ENCODE results near the gene PDE7B.
"Not testable (repeated sequence)": the region's sequence is repeated elsewhere in the genome, so short reads cannot be mapped to it uniquely, and the experiment has no call there.

Gene PDE7B

DNA sequence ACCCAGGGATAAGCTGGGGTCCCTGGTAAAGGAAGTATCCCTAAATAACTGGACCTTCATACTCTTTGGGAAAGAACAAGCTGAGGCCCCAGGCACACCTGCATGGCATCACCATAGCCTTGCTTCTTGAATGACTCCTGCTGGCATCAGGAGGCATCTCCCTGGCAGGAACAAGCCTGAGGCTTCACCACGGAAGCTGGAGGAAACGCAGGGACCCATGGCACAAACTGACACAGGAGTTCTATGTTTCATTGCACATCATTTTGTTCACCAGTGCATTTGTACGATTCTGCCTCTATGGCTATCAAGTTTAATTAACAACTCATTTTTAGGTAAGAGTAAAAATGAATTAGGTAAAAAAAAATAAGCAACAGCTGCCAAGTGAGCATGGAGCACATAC, 619 bp upstream of the PDE7B start:
- H3K4me3 ChIP-seq (ENCODE audit: low read depth, low read length) = peak overlapping the region; percentile 79; the same call in 1 of the 2 replicates
- peak overlapping the region; percentile 83 for H3K27ac ChIP-seq (ENCODE audit: low read depth, low read length)
- peaks cover 16% of the 10 kb centered on the region for H3K4me1 ChIP-seq (ENCODE audit: control insufficient read depth, insufficient read depth, low read length, unreplicated experiment)
- H3K36me3 ChIP-seq (ENCODE audit: insufficient read depth, low read length) = no peaks in the 10 kb centered on the region
- H3K79me2 ChIP-seq (ENCODE audit: control insufficient read depth, insufficient read depth, low read length, unreplicated experiment) = no peaks in the 10 kb centered on the region
- H2AFZ ChIP-seq (ENCODE audit: low read length, unreplicated experiment) = peak overlapping the region; percentile 2
- no peaks in the 10 kb centered on the region for H3K27me3 ChIP-seq (ENCODE audit: insufficient read depth, low read length)

DNA sequence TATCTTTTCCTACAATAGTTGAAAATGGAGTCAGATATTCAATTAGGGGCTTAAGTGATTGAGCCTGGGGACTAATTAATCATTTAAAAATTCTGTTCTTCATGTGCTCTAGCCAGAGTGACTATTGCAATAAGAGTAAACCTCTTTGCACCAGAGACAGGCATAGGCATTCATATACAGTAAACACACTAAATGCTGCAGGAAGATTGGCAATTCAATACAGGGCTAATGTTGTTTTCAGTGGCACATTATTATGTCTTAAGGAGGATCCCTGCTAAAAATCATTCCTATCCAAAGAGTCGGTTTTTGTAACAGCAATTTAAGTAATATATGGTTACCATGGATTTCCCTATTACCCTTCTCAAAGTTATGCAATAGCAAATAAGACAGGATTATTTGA, 1.2 kb downstream of the PDE7B start:
- H3K79me2 ChIP-seq (ENCODE audit: control insufficient read depth, insufficient read depth, low read length, unreplicated experiment) = no peaks in the 10 kb centered on the region
- peak overlapping the region; percentile 67 for H2AFZ ChIP-seq (ENCODE audit: low read length, unreplicated experiment)
- peaks cover 16% of the 10 kb centered on the region for H3K4me1 ChIP-seq (ENCODE audit: control insufficient read depth, insufficient read depth, low read length, unreplicated experiment)
- H3K4me3 ChIP-seq (ENCODE audit: low read depth, low read length) = peak overlapping the region; percentile 79
- no peaks in the 10 kb centered on the region for H3K27me3 ChIP-seq (ENCODE audit: insufficient read depth, low read length)
- H3K27ac ChIP-seq (ENCODE audit: low read depth, low read length) = no peak overlapping the region
- no peaks in the 10 kb centered on the region for H3K36me3 ChIP-seq (ENCODE audit: insufficient read depth, low read length)

DNA sequence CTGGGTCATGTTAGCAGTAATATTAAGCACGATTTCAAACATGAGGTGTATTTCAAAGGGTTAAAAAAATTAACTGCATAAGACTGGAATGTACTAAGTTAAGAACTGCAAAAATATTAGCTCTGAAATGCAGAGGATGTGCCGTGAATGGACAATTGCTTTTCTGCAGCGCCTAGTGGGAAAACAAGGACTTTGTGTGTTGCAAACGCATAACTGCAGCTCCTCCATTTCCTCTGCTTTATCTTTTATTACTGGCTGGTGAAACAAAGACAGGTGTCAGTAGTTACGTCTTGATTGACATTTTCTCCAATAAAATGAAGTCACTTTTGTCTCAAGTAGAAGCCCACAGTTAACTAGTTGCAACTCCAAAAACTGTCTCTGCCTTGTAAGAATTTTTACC, 1.7 kb downstream of the PDE7B start:
- Histone ChIP-seq H3K79me2 (ENCODE audit: control insufficient read depth, insufficient read depth, low read length, unreplicated experiment) (no peaks in the 10 kb centered on the region), H3K27me3 (ENCODE audit: insufficient read depth, low read length) (no peaks in the 10 kb centered on the region), H2AFZ (ENCODE audit: low read length, unreplicated experiment) (peak overlapping the region; percentile 67), H3K4me1 (ENCODE audit: control insufficient read depth, insufficient read depth, low read length, unreplicated experiment) (peaks cover 16% of the 10 kb centered on the region), H3K4me3 (ENCODE audit: low read depth, low read length) (peak overlapping the region; percentile 79), H3K36me3 (ENCODE audit: insufficient read depth, low read length) (no peaks in the 10 kb centered on the region), H3K27ac (ENCODE audit: low read depth, low read length) (no peak overlapping the region)

DNA sequence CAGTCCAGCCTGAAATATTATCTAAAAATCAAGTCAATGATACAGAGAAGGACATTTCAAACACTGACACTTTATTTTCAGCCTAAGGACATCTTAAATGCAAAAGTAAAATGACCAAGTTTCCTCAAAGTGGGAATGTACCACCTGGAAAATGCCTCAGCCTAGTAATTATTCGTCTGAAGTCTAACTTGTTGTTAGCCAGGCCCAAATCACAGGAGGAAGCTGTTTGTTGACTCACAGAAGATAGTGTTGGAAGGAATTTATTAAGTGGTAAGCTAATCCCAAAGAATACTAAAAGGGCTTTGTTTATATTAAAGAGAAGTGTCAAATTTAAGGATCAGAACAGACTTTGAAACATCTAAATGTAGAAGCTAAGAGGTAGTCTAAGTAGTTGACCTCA, 2.5 kb downstream of the PDE7B start:
- Histone ChIP-seq H3K27ac (ENCODE audit: low read depth, low read length) (no peak overlapping the region), H3K79me2 (ENCODE audit: control insufficient read depth, insufficient read depth, low read length, unreplicated experiment) (no peaks in the 10 kb centered on the region), H2AFZ (ENCODE audit: low read length, unreplicated experiment) (no peak overlapping the region), H3K27me3 (ENCODE audit: insufficient read depth, low read length) (no peaks in the 10 kb centered on the region), H3K36me3 (ENCODE audit: insufficient read depth, low read length) (no peaks in the 10 kb centered on the region), H3K4me1 (ENCODE audit: control insufficient read depth, insufficient read depth, low read length, unreplicated experiment) (peaks cover 16% of the 10 kb centered on the region), H3K4me3 (ENCODE audit: low read depth, low read length) (no peak overlapping the region)

DNA sequence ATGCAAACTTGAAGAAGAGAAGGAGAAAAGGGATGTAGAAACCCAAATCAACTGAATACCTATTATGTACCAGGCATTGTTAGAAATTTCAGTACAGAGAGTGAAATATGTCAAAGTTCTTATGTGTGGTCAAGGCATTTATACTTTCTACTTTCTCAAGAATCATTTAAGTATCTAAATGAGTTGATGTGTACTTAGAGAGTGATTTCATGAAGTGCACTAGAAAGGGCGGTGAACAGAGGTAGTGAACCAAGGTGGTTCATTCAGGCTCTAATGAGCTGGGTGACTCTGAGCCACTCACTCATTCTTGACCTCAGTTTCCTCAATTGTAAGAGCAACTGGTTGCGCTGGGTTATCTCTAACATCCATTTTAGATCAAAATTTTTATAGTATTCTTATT, 3.3 kb downstream of the PDE7B start:
- Histone ChIP-seq H3K27me3 (ENCODE audit: insufficient read depth, low read length) (no peaks in the 10 kb centered on the region), H3K4me1 (ENCODE audit: control insufficient read depth, insufficient read depth, low read length, unreplicated experiment) (peaks cover 16% of the 10 kb centered on the region), H3K79me2 (ENCODE audit: control insufficient read depth, insufficient read depth, low read length, unreplicated experiment) (no peaks in the 10 kb centered on the region), H3K36me3 (ENCODE audit: insufficient read depth, low read length) (no peaks in the 10 kb centered on the region), H3K27ac (ENCODE audit: low read depth, low read length) (no peak overlapping the region), H2AFZ (ENCODE audit: low read length, unreplicated experiment) (no peak overlapping the region), H3K4me3 (ENCODE audit: low read depth, low read length) (no peak overlapping the region)

DNA sequence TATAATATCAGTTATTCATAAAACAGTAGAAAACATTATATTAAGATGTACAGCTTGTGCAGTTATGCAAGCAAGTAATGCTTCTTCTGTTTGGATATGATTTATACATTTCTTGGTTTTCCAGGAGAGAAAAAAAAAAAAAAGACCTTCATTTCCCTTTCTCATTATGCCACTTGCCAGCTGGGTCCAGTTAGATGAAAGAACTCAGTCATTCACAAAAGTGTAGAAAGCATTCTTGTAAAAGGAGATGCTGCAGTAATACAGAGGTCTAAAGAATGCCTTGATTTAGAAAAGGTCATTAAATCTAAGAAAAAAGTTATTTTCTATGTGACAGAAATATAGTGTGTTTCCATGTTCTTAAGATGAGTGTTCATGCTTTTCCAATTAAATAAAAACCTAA, 7.4 kb downstream of the PDE7B start:
- no peaks in the 10 kb centered on the region for H3K4me1 ChIP-seq (ENCODE audit: control insufficient read depth, insufficient read depth, low read length, unreplicated experiment)
- H3K79me2 ChIP-seq (ENCODE audit: control insufficient read depth, insufficient read depth, low read length, unreplicated experiment) = no peaks in the 10 kb centered on the region
- H2AFZ ChIP-seq (ENCODE audit: low read length, unreplicated experiment) = no peak overlapping the region
- no peak overlapping the region for H3K4me3 ChIP-seq (ENCODE audit: low read depth, low read length)
- H3K36me3 ChIP-seq (ENCODE audit: insufficient read depth, low read length) = no peaks in the 10 kb centered on the region
- no peaks in the 10 kb centered on the region for H3K27me3 ChIP-seq (ENCODE audit: insufficient read depth, low read length)
- no peak overlapping the region for H3K27ac ChIP-seq (ENCODE audit: low read depth, low read length)

DNA sequence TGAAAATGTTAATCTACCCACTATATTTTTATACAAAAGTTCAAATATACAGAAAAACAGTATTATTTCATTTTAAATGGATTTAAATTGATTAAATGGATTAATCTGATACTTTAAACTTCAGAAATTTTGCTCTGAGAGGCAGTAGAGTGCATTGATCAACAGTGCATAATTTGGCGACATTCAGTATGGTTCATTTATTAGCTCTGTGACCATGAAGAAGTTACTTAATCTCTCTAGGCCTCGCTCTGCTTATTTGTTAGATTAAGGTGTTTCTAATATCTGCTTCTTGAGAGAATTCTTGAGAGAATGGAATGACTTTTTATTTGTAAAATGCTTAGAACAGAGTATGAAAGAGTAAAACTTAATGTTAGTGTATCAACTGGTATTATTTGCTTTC, 8.9 kb downstream of the PDE7B start:
- Histone ChIP-seq H3K79me2 (ENCODE audit: control insufficient read depth, insufficient read depth, low read length, unreplicated experiment) (no peaks in the 10 kb centered on the region), H3K36me3 (ENCODE audit: insufficient read depth, low read length) (no peaks in the 10 kb centered on the region), H3K27me3 (ENCODE audit: insufficient read depth, low read length) (no peaks in the 10 kb centered on the region), H2AFZ (ENCODE audit: low read length, unreplicated experiment) (no peak overlapping the region), H3K4me3 (ENCODE audit: low read depth, low read length) (no peak overlapping the region), H3K27ac (ENCODE audit: low read depth, low read length) (no peak overlapping the region), H3K4me1 (ENCODE audit: control insufficient read depth, insufficient read depth, low read length, unreplicated experiment) (no peaks in the 10 kb centered on the region)

DNA sequence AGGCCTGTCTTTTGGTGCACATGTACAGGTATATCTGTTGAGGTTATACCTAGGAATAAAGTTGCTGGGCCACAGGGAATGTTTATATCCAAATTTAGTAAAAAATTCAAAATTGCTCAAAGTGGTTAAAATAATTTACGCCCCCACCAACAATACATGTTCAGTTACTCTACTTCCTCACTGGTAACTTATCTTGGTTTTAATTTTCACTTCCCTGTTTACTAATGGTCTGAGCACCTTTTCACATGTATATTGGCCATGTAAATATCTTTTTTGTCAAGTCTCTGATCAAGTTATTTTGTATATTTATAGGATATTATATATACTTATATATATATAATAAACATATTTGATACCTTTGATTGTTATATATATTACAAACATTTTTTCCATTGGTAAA, 9.7 kb downstream of the PDE7B start:
- Histone ChIP-seq H3K27ac (ENCODE audit: low read depth, low read length) (no peak overlapping the region), H3K4me1 (ENCODE audit: control insufficient read depth, insufficient read depth, low read length, unreplicated experiment) (no peaks in the 10 kb centered on the region), H3K4me3 (ENCODE audit: low read depth, low read length) (no peak overlapping the region), H2AFZ (ENCODE audit: low read length, unreplicated experiment) (no peak overlapping the region), H3K36me3 (ENCODE audit: insufficient read depth, low read length) (no peaks in the 10 kb centered on the region), H3K27me3 (ENCODE audit: insufficient read depth, low read length) (no peaks in the 10 kb centered on the region), H3K79me2 (ENCODE audit: control insufficient read depth, insufficient read depth, low read length, unreplicated experiment) (no peaks in the 10 kb centered on the region)

DNA sequence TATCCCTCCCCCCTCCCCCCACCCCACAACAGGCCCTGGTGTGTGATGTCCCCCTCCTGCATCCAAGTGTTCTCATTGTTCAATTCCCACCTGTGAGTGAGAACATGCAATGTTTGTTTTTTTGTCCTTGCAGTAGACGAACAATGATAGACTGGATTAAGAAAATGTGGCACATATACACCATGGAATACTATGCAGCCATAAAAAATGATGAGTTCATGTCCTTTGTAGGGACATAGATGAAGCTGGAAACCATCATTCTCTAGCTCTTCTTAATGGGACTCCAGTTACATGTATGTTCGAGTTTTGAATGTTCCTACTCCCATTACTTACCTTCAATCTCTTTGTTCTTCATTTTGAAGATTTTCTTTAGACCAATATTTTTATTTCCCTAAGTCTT, 13.4 kb downstream of the PDE7B start:
- H3K4me1 ChIP-seq (ENCODE audit: control insufficient read depth, insufficient read depth, low read length, unreplicated experiment); H3K79me2 ChIP-seq (ENCODE audit: control insufficient read depth, insufficient read depth, low read length, unreplicated experiment); H3K36me3 ChIP-seq (ENCODE audit: insufficient read depth, low read length); H3K27me3 ChIP-seq (ENCODE audit: insufficient read depth, low read length); H3K27ac ChIP-seq (ENCODE audit: low read depth, low read length); H3K4me3 ChIP-seq (ENCODE audit: low read depth, low read length); H2AFZ ChIP-seq (ENCODE audit: low read length, unreplicated experiment): not testable (repeated sequence)

DNA sequence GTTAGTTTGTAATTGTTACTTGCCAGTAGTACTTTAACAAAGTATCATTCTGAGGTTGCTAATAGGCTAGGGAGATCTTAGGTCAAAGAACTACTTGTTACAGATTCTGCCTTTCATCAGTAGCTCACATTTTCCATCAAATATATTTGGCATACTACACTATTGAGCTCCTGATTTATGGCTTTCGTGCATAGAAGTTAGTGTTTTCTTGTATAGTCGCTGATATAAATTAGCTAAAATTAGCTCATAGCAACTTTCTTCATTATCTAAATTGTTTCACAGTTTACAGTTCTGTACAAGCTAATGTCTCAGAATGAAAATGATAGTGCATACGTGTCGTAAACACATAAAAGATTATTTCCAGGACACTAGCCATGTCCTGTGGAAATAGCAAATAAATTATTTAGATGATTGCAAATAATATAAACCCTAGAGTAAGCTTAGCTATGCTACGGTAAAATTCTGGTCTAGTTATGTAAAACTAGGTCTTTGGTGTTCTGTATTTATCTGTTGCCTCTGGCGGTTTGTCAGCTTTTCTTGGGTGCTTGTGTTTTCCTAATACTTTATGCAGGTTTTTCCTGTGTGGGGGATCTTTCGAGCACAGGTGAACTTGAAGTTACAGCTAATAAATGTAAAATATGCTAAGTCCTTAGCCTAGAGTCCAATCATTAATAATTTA, 15.1 kb downstream of the PDE7B start:
- no peaks in the 10 kb centered on the region for H3K36me3 ChIP-seq (ENCODE audit: insufficient read depth, low read length)
- no peaks in the 10 kb centered on the region for H3K27me3 ChIP-seq (ENCODE audit: insufficient read depth, low read length)
- H3K27ac ChIP-seq (ENCODE audit: low read depth, low read length) = no peak overlapping the region
- H3K4me3 ChIP-seq (ENCODE audit: low read depth, low read length) = no peak overlapping the region
- peaks cover 10% of the 10 kb centered on the region for H3K4me1 ChIP-seq (ENCODE audit: control insufficient read depth, insufficient read depth, low read length, unreplicated experiment)
- no peak overlapping the region for H2AFZ ChIP-seq (ENCODE audit: low read length, unreplicated experiment)
- H3K79me2 ChIP-seq (ENCODE audit: control insufficient read depth, insufficient read depth, low read length, unreplicated experiment) = no peaks in the 10 kb centered on the region

DNA sequence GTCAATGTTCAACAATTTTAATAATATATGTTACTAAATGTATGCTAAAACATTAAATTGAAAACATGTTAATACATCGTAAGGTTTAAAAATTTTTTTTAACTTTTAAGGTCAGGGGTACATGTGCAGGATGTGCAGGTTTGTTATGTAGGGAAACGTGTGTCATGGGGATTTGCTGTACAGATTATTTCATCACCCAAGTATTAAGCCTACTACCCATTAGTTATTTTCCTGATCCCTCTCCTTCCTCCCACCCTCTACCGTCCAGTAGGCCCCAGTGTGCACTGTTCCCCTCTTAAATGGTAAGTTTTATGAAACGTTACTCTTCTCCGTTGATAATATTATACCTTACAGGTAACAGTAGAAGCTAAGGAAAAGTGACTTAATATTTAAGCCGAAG, 15.8 kb downstream of the PDE7B start:
- Histone ChIP-seq H3K27ac (ENCODE audit: low read depth, low read length) (no peak overlapping the region), H3K4me3 (ENCODE audit: low read depth, low read length) (no peak overlapping the region), H2AFZ (ENCODE audit: low read length, unreplicated experiment) (no peak overlapping the region), H3K36me3 (ENCODE audit: insufficient read depth, low read length) (no peaks in the 10 kb centered on the region), H3K79me2 (ENCODE audit: control insufficient read depth, insufficient read depth, low read length, unreplicated experiment) (no peaks in the 10 kb centered on the region), H3K27me3 (ENCODE audit: insufficient read depth, low read length) (no peaks in the 10 kb centered on the region), H3K4me1 (ENCODE audit: control insufficient read depth, insufficient read depth, low read length, unreplicated experiment) (peaks cover 15% of the 10 kb centered on the region)

Data from ACC112 (cell line).